GM13976 (cell line): ENCODE measurements around the gene BLNK.

ENCODE experiments used
- DNase-seq: peaks from one replicate; pipeline ENCODE4 v3.0.0; 2012; ENCODE audit warnings: low spot score
- in situ Hi-C: fragments of 300-500 bp; cut with MboI; formaldehyde crosslinking; loops from one replicate; pipeline ENCODE4 v1.12.0; 2022; ENCODE audit warnings: low sequenced_read_pairs, mixed read lengths, inconsistent platforms; ENCODE audit not compliant: unreplicated experiment
- TF ChIP-seq, protein P1 (sequence below): IDR thresholded peaks from 2 replicates; pipeline ENCODE4 v1.5.1; 2012; ENCODE audit warnings: borderline replicate concordance, mild to moderate bottlenecking; ENCODE audit not compliant: insufficient read depth; ENCODE audit errors: extremely low read depth, missing control alignments, control extremely low read depth

BLNK gene

DNA sequence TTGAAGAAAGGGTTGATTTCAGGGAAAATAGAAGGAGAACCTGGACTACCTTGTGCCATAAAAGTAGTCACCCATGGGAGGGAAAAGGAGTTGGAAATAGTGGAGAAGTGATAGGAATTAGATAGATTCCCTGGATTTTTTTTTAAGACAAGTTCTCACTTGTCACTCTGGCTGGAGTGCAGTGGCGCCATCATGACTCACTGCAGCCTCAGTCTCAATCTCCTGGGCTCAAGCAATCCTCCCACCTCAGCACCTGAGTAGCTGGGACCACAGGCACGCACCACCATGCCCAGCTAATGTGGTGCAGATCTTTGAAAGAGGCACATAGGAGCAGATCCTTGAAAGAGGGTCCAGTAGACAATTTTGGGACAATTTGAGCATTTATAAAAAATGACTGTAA lies 9.5 kb upstream of the BLNK start:
- no peak for DNase-seq
- in situ Hi-C loops, result no loop called here
- TF ChIP-seq, protein P1, sequence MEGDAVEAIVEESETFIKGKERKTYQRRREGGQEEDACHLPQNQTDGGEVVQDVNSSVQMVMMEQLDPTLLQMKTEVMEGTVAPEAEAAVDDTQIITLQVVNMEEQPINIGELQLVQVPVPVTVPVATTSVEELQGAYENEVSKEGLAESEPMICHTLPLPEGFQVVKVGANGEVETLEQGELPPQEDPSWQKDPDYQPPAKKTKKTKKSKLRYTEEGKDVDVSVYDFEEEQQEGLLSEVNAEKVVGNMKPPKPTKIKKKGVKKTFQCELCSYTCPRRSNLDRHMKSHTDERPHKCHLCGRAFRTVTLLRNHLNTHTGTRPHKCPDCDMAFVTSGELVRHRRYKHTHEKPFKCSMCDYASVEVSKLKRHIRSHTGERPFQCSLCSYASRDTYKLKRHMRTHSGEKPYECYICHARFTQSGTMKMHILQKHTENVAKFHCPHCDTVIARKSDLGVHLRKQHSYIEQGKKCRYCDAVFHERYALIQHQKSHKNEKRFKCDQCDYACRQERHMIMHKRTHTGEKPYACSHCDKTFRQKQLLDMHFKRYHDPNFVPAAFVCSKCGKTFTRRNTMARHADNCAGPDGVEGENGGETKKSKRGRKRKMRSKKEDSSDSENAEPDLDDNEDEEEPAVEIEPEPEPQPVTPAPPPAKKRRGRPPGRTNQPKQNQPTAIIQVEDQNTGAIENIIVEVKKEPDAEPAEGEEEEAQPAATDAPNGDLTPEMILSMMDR, result no peak

DNA sequence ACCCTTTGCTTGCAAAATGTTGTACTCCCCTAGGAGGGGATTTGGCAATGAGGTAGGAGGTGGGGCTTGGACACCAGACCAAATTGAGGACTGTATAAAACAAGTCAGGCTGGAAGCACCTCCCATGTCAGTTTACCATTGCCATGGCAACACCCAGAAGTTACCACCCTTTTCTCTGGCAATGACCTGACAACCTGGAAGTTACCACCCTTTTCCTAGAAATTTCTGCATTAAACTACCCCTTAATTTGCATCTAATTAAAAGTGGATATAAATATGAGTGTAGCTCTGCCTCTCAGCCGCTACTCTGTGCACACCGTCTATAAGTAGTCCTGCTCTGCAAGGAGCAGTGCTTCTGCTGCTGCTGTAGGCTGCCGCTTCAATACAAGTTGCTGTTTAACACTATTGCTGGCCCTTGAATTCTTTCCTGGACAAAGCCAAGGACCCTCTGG lies 7.8 kb upstream of the BLNK start:
- in situ Hi-C loops, result no loop called here

DNA sequence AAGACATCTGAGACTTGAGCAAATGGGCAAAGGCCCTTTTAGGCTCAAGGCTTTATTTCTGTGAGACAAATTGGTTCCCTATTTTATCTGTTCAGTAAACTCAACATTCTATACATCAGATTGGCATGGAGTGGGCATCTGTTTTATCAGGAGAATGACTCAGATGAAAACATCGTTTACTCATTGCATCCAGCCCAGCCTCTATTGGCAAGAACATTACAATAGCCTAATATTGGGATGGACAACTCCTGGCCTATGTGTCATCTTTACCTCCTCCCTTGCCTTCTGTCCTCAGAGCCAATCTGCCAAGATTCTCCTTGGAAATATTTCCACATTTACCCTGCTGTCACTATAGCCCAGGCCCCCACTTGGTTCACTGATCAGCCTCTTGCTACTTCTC lies 5.5 kb upstream of the BLNK start:
- in situ Hi-C loops, result no loop called here
- DNase-seq, result no peak
- TF ChIP-seq, protein P1, result no peak

More for the DNA sequence above, 7.8 kb upstream of the BLNK start:
- DNase-seq, result no peak
- TF ChIP-seq, protein P1, result no peak

DNA sequence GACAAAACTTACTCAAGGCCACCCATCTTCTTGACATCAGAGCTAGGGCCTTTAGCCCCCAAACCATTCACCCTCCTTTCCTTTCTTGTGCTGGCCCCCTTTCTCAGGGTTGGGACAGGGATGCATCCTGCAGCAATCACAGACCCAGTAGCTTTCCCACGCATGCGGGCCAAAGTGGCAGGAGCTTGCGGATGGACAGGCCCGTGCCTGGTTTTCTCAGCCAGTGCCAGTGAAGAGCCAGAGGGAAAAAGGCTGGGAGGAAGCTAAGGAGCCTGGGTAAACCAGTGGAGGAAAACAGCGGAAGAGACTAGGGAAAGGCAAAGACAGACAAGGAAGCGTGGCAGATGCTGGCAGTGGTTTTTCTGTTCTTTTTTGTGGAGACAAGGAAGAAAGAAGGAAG lies 5.1 kb upstream of the BLNK start:
- TF ChIP-seq, protein P1, result no peak
- in situ Hi-C loops, result no loop called here
- DNase-seq, result no peak

DNA sequence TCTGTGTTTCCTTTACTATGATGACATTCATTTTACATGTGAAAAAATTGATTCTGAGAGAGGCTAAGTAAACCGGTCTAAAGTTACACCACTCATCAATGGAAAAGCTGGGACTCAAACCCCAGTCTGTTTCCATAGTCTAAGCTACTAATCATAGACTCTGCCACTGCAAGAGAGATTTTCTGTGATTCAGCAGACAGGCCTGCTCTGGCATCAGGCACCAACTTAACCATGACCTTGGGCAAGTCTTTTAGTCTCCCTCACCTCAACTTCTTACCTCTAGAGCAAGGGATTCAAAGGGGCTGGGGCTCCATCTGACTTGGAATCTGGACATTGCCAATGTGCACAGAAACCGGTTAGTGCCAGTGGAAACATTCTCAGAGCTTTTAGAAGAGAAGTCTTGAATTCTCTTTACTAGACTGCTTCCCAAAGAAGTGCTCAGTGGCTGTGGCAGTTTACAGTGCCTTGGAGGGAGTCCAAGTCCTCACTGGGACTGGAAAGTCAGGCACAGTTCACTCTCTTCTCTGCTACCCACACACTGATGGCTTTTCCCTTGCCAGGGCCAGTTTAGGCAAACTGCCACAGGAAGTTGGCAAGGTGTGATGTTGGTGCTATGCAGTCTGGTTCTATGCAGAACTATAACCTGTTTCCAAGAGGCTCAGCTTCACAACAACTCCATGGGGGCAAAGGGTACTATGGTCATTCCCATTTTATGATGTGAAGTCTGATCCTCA lies 4.5 kb upstream of the BLNK start:
- DNase-seq, result no peak
- TF ChIP-seq, protein P1, result no peak
- in situ Hi-C loops, result no loop called here

DNA sequence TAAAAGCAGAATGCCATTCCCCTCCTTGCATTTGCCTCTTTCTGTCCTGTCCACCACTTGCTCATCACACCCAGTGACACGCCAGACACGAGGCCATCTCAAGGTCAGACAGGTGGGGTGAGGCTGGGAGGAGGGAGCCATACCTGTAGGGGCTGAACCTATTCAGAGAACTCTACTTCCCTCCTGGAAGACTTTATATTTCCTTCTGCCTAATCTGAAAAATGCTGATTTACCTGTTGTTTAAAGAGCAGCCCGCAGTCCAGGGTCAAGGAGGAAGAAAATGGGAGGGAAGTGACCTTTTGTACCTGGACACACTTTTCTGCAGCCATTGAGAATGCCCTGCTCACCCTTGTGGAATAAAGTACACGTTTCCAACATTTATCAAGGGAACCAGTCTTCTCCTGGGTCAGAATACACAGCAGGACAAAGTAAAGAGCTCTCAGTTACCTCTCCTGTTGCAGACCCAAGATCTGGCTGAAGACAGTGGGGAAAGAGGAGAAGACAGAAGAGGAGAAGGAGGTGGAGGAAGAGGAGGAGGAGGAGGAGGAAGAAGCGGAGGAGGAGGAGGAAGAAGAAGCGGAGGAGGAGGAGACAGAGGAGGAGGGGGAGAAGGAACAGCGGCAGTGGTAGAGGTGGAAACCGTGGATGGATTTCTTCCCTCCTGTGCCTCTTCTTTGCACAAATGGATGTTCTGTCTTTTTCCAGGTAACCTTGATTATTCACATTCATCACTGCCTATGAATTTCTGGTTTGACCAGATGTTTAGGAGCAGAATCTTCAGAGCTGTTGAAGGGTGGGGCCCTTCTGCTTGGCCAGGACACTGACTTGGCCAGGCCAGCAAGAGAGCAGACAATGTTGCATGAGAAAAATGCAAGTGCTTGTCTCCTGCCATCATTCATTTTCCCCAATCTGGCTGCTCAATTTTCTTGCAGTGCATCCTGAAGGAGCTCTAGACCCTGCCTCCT lies 1.2 kb upstream of the BLNK start:
- no peak for DNase-seq
- in situ Hi-C loops, result no loop called here
- TF ChIP-seq, protein P1, result no peak
